Progenitor cell of endocrine pancreas (in vitro differentiated cells): ENCODE results near the gene NID2. TPM values are rescaled to one million over a fixed set of nuclear protein-coding genes. Genes with fewer than 3 reads are reported as not detected.

Experiments used
- DNase-seq: peaks from one replicate; pipeline ENCODE4 v3.0.0; 2021; ENCODE audit warnings: low spot score; ENCODE audit not compliant: unreplicated experiment
- H3K27ac Mint-ChIP-seq: 2 replicates; pipeline ENCODE4 v1.8.0; 2021; ENCODE audit warnings: mild to moderate bottlenecking, moderate library complexity, mixed read lengths
- H3K27me3 Mint-ChIP-seq: 2 replicates; pipeline ENCODE4 v1.8.0; 2021; ENCODE audit warnings: mixed read lengths
- H3K36me3 Mint-ChIP-seq: 2 replicates; pipeline ENCODE4 v1.8.0; 2022; ENCODE audit warnings: mixed read lengths; ENCODE audit not compliant: insufficient read depth
- H3K4me1 Mint-ChIP-seq: 2 replicates; pipeline ENCODE4 v1.8.0; 2021; ENCODE audit warnings: low read depth, mixed read lengths
- H3K4me3 Mint-ChIP-seq: 2 replicates; pipeline ENCODE4 v1.8.0; 2021; ENCODE audit warnings: low read depth, mild to moderate bottlenecking, moderate library complexity, mixed read lengths
- H3K9me3 Mint-ChIP-seq: 2 replicates; pipeline ENCODE4 v1.8.0; 2021; ENCODE audit warnings: low read depth, mixed read lengths
- total RNA-seq: library from RNA; stranded (reverse); gene quantifications from 2 replicates; pipeline ENCODE4 v1.2.1, GENCODE V29; 2021
- TF ChIP-seq, protein P1 (sequence below): fragments of 200-600 bp; sonication (generic); IDR thresholded peaks from one replicate; pipeline ENCODE4 v1.5.0; 2021; ENCODE audit warnings: antibody characterized with exemption, mild to moderate bottlenecking; ENCODE audit not compliant: unreplicated experiment

Gene NID2
- total RNA-seq, 1 donor from 2014 or later: 2.1 TPM

GRCh38 chr14:52051251-52051650, 17.6 kb downstream of the NID2 start:
- H3K4me3 Mint-ChIP-seq: no peak overlapping the region
- DNase-seq: no peak

GRCh38 chr14:52049721-52050588, 18.9 kb downstream of the NID2 start:
- TF ChIP-seq, protein P1, sequence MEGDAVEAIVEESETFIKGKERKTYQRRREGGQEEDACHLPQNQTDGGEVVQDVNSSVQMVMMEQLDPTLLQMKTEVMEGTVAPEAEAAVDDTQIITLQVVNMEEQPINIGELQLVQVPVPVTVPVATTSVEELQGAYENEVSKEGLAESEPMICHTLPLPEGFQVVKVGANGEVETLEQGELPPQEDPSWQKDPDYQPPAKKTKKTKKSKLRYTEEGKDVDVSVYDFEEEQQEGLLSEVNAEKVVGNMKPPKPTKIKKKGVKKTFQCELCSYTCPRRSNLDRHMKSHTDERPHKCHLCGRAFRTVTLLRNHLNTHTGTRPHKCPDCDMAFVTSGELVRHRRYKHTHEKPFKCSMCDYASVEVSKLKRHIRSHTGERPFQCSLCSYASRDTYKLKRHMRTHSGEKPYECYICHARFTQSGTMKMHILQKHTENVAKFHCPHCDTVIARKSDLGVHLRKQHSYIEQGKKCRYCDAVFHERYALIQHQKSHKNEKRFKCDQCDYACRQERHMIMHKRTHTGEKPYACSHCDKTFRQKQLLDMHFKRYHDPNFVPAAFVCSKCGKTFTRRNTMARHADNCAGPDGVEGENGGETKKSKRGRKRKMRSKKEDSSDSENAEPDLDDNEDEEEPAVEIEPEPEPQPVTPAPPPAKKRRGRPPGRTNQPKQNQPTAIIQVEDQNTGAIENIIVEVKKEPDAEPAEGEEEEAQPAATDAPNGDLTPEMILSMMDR: no peak
- no peak for DNase-seq
- H3K36me3 Mint-ChIP-seq: no peaks in the 10 kb centered on the region
- no peaks in the 10 kb centered on the region for H3K9me3 Mint-ChIP-seq
- no peak overlapping the region for H3K4me3 Mint-ChIP-seq
- H3K4me1 Mint-ChIP-seq: peaks cover 6% of the 10 kb centered on the region
- H3K27me3 Mint-ChIP-seq: peaks cover 10% of the 10 kb centered on the region
- H3K27ac Mint-ChIP-seq: no peak overlapping the region

More at GRCh38 chr14:52051251-52051650, 17.6 kb downstream of the NID2 start:
- TF ChIP-seq, protein P1: no peak
- peaks cover 10% of the 10 kb centered on the region for H3K27me3 Mint-ChIP-seq
- H3K9me3 Mint-ChIP-seq: no peaks in the 10 kb centered on the region
- H3K4me1 Mint-ChIP-seq: peaks cover 6% of the 10 kb centered on the region
- no peak overlapping the region for H3K27ac Mint-ChIP-seq
- no peaks in the 10 kb centered on the region for H3K36me3 Mint-ChIP-seq

DNA sequence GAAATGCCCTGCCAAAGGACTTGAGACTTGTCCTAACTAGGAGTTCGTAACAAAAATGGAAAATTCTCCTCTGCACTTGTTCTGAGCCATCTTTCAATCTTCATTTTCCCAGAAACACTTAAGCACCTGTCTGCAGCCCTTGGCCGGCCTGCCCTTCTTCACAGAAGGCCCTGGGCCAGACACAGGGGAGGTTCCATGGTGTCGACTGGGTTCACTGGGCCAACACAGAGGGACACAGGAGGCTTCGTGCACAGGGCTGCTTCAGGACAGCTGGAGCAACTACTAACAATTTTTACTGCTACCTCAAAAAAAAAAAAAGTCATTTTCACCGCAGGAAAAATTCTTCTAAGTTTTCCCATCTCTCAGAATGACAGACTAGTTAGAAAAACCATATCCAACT, 19.6 kb downstream of the NID2 start:
- H3K27ac Mint-ChIP-seq: no peak overlapping the region
- H3K4me3 Mint-ChIP-seq: no peak overlapping the region
- no peaks in the 10 kb centered on the region for H3K9me3 Mint-ChIP-seq
- TF ChIP-seq, protein P1: no peak
- peaks cover 6% of the 10 kb centered on the region for H3K4me1 Mint-ChIP-seq
- no peaks in the 10 kb centered on the region for H3K36me3 Mint-ChIP-seq
- peaks cover 10% of the 10 kb centered on the region for H3K27me3 Mint-ChIP-seq
- no peak for DNase-seq

GRCh38 chr14:52048641-52049204, 20.1 kb downstream of the NID2 start:
- Mint-ChIP-seq H3K27ac (no peak overlapping the region), H3K4me3 (no peak overlapping the region)

DNA sequence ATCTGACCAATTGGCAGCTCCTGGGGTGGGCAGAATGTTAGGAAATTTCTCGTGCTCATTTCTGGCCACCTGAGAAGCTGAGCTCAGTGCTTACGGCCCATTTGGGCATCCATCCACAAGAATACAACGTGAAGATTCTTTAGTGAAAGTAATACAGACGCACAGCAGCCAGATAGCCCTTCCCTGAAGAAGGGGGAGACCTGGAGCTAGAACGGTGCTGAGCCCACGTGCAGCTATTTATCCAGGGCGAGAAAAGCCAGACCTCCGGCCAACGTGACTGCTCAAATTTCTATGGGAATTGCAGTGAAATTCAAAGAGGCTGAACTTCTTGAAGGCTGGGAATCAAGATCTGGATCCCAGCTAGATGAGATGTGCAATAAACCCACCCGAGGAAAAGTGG, 20.7 kb downstream of the NID2 start:
- Mint-ChIP-seq H3K9me3 (no peaks in the 10 kb centered on the region), H3K4me1 (peaks cover 6% of the 10 kb centered on the region), H3K4me3 (no peak overlapping the region), H3K27me3 (peaks cover 14% of the 10 kb centered on the region), H3K36me3 (no peaks in the 10 kb centered on the region), H3K27ac (no peak overlapping the region)
- DNase-seq: no peak
- TF ChIP-seq, protein P1: no peak

More at GRCh38 chr14:52048641-52049204, 20.1 kb downstream of the NID2 start:
- TF ChIP-seq, protein P1: no peak
- H3K36me3 Mint-ChIP-seq: no peaks in the 10 kb centered on the region
- H3K4me1 Mint-ChIP-seq: peaks cover 6% of the 10 kb centered on the region
- H3K27me3 Mint-ChIP-seq: peaks cover 12% of the 10 kb centered on the region
- H3K9me3 Mint-ChIP-seq: no peaks in the 10 kb centered on the region
- no peak for DNase-seq
